HG03520 (cell line): ENCODE results near the gene NBAS.
"Not testable (repeated sequence)": the region's sequence is repeated elsewhere in the genome, so short reads cannot be mapped to it uniquely, and the experiment has no call there.

Source experiments
- ATAC-seq: cut with Tn5 transposase; IDR thresholded peaks from one replicate; pipeline ENCODE4 v1.9.1; 2021; ENCODE audit warnings: mild to moderate bottlenecking, moderate library complexity; ENCODE audit not compliant: unreplicated experiment

The NBAS gene

DNA sequence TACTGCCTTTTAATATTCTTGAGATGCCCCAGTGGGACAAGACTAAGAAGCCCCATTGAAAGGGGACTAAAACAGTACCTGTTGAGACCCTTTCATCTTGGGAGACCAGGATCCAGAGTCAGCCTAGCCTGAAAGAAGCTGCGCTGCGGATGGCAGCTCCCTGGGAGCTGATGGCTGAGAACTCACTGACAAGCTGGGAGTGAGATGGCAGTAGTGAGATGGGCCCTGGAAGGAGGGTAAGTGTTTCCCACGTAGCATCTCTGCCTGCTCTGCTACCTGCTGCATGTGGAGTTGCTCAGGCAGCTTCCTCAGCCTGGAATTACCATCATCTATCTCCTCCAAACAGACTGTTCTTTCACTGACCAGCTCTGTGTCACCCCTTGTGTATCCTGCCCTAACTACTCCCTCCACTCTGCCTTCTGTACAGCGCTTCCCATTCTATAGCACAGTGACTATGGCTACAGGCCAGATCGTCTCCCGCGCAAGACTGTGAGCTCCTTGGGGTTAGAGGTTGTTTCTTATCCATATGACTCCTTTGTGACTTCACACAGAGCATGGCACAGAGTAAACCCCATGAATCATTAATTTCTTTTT is 330.4 kb downstream of the NBAS start:
- no peak for ATAC-seq

DNA sequence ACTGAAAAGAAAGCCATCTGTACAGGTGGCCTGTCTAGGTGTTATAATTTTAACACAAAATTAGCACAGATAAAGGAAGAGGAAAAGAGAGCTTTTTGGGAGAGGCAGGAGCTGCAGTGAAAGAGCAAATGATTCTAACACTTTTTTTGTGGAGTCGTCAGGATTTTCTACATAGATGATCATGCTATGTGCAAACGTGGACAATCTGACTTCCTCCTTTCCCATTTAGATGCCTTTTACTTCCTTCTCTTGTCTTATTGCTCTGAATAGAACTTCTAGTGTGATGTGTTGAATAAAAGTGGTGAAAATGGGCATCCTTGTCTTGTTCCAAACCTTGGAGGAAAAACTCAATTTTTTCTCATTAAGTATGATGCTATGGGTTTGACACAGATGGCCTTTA is 334.5 kb downstream of the NBAS start:
- no peak for ATAC-seq

DNA sequence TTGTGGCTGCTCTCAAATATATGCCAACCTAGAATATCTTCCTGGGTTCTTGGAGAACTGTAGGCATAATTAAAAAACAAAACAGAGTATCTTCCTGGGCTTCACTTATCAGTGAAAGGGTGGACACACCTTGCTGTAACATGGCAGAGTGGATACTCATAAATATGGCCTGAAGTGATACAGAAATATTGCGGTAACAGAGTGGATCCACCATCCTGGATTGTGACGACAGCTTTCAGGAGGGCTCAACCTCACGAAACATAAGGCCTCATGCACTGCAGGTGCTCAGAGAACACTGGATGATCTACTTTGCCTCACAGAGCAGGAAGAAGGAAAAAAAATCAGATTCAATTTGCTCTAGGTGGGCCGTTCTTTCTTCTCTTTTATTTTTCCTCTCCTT is 336.0 kb downstream of the NBAS start:
- ATAC-seq = no peak

DNA sequence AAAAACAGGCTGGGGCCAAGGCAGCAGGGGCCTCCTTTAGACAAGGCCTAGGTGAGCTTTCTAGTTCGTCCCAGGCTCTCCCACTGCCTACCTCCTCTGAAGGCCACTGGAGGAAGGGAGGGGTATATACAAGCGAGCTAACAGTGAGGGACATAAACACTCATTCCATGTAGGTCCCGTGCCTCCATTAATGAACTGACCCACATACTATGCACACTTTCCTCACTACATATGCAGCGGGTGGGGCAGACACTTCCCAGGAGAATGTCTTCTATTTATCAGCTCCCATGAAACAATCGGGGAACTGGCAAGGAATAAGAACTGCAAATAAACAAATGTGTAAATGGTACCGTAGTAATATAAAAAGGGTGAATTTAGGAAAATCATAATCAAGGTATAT is 336.5 kb downstream of the NBAS start:
- ATAC-seq = no peak

DNA sequence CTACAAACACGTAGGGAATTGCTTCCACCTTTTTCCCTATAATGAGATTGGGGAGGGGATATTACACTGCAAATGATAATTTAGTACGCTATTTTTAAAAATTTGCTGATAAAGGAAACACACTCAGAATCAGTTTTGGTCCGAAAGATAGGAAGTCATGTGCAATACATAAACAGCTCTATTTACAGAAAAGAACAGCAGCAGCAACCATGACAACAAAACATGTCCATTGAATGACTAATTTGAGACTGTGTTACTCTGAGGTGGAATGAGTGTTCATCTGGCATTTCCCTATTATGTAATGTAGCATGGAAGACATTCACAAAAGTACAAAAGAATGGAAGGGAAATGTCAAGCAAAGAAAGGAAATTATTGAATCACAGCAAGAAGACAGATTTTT is 337.2 kb downstream of the NBAS start:
- ATAC-seq = peak; percentile 58

DNA sequence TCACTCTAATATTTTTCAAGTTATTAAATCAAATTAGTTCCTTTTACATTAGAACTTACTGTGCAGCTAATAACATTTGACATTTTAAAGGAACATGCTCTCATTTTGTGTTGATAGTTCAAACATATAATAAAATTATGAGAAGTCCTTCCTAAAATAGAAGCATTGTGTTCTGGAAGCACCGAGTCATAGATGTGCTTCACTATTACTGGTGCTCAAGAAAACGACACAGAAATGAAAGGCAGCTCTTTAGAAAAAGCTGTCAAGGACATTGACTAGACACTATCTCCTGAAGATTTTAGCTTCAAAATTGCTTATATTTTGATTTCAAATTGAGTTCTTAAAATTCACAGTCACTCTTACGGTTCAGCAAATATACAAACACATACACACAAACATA is 338.3 kb downstream of the NBAS start:
- no peak for ATAC-seq

DNA sequence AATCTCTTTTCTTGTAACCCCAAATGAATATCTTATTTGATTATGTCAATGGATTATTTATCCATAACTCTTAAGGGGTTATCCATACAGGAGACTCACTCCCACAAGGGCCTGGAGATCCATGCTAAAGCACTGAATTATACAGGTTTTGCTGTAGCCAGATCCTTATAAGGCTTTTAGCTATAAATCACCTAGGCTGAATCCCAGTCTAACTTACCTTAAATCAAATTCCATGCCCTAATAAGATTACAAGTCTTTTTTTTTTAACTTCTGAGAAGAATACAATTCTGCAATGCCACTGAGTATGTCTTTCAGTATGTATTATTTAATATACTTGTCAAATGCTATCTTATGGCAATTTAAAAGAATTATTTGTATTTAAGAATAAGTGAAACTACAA is 340.5 kb downstream of the NBAS start:
- ATAC-seq = no peak

DNA sequence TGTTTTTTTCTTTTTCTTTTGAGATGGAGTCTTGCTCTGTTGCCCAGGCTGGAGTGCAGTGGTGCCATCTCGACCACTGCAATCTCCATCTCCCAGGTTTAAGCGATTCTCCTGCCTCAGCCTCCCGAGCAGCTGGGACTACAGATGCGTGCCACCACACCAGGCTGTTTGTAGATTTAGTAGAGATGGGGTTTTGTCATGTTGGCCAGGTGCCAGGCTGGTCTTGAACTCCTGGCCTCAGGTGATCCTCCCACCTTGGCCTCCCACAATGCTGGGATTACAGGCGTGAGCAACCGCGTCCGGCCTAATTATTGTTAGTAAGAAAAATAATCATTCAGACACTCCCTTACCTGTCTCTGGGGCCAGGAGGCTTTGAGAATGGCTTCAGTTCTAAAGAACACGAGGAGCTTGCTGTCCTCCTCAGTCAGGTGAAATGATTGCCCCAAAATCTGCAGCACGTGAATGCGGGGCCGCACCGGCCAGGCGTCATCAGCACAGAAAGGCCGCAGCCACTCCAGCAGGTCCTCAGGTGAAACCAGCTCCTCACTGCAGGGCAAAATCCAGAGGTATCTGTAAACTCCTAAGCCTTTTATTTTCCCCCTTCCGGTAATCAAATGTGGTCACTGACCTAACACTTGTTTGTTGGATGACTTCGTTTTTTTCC is 342.6 kb downstream of the NBAS start:
- ATAC-seq = no peak

DNA sequence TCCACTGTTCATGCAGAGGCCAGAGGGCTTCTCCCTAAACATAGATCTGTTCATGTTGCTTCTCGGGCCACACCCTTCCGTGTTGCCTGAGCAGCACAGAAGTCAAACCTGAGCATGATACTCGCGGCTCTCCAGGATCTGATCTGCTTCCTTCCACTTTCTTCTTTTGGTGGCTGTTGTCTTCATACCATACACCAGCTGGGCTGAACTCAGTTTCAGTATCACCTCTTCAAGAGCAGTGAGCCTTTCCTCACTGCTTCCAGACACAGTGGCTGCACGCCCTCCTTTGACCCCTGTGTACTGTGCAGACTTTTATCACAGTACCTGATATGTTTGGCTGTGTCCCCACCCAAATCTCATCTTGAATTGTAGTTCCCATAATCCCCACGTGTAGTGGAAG is 348.9 kb downstream of the NBAS start:
- ATAC-seq = no peak

DNA sequence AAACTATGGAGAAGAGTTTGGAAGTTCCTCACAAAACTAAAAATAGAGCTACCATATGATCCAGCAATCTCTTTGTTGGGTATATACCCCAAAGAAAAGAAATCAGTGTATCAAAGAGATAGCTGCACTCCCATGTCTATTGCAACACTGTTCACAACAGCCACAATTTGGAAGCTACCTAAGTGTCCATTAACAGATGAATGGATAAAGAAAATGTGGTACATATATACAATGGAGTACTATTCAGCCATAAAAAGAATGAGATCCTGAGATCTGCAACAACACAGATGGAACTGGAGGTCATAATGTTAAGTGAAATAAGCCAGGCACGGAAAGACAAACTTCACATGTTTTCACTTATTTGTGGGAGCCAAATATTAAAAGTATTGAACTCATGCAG is 350.6 kb downstream of the NBAS start:
- not testable (repeated sequence) for ATAC-seq

DNA sequence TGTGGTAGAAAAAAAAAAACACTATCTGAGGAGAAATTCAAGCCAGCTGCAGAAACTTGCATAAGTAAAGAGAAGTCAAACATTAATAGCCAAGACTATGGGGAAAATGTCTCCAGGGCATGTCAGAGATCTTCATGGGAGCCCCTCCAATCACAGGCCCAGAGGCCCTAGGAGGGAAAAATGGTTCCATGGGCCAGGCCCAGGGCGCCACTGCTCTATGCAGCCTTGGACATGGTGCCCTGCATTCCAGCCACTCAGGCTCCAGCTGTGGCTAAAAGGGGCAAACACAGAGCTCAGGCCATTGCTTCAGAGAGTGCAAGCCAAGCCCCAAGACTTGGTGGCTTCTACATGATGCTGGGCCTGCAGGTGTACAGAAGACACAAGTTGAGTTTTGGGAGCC is 354.7 kb downstream of the NBAS start:
- ATAC-seq = no peak

DNA sequence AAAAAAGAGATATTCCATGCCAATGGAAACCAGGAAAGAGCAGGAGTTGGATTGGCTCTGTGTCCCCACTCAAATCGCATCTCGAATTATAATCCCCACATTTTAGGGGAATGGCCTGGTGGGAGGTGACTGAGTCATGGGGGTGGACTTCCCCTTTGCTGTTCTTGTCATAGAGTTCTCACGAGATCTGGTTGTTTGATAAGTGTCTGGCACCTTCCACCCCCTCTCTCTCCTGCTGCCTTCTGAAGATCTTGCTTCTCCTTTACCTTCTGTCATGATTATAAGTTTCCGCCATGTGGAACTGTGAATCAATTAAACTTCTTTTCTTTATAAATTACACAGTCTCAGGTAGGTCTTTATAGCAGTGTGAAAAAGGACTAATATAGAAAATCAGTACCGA is 355.6 kb downstream of the NBAS start:
- no peak for ATAC-seq

DNA sequence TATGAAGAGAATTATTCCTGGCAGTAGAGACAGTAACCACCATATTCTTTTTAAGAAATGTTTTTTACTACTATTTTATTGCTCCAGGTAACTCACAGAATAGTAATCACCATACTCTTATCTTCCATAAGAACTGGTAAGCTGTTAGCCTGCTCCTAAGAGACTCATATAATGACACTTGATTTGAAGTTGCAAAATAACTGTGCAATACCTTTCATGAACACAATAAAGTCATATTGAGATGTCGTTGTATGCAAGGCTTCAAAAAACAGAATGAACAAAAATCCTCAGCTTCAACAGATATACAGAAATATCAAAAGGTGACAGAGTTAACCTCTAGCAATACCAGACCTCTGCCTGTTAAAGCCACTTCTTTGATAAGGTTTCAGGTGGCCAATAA is 360.1 kb downstream of the NBAS start:
- no peak for ATAC-seq

DNA sequence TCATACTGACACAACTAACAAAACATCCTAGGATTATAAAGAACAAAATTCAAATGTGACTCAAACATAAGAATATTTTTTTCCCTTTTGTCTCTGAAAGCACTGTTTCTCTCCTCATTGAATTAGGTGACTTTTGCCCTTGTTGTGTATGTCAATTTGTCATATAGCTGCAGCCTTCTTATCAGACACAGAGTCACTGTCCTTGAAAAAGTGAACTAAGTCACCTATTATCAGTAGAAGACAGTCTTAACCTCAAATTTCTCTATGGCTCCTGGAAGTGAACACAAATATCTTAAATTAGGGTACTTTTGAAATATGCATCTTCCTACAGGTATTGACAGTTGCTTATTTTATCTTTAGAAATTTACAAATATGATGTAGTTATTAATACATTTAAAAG is 360.6 kb downstream of the NBAS start:
- no peak for ATAC-seq

DNA sequence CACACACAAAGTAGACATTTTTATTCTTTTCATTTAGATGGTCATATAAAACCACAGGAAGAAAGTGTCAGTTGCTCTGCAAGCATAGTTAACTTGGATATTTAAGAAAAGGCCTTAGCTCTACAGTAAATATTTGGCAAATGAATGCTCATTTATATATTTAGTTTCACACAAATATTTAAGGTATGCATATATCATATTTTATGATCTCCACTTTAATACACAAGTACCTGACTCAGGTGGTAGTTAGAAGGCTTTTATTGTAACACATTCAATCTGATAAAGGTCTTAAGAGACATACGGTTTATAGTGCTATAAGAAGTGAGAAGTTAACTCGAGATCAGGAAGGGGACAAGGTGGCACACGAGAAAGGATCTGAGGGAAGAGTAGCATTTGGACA is 363.1 kb downstream of the NBAS start:
- ATAC-seq = no peak

DNA sequence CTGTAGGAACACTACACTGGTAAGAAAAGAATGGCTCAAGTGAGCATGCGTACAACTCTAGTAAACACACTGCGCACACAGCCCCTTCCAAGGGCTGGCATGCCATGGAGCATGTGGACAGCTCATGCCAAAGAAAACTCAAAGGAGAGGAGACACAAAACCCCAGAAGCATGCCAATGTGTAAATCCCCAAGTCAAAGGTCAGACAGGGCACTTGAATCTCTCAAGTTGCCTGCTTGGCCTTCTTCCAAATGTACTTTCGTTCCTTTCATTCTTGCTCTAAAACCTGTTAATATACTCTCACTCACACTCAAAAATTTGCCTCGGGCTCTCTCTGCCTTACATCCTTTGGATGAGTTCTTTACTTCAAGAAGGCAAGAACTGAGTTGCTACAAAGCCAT is 365.3 kb downstream of the NBAS start:
- ATAC-seq = no peak

DNA sequence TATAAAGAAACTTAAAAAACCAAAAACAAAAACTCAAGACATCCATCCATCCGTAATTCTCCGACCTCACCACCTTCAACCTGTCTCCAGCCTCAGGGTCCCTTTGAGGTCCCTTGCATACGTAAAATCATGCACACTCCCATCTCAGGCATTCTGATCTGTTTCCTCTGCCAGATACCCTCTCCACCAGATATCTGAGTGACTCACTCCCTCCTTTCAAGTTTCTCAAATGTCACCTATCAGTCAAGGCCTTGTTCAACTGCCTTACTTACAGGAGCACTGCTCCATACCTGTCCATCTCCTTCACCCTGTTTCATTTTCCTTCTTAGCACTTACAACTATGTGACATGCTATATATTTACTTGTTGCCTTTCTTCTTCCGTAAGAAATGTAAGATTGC is 369.3 kb downstream of the NBAS start:
- ATAC-seq = no peak

DNA sequence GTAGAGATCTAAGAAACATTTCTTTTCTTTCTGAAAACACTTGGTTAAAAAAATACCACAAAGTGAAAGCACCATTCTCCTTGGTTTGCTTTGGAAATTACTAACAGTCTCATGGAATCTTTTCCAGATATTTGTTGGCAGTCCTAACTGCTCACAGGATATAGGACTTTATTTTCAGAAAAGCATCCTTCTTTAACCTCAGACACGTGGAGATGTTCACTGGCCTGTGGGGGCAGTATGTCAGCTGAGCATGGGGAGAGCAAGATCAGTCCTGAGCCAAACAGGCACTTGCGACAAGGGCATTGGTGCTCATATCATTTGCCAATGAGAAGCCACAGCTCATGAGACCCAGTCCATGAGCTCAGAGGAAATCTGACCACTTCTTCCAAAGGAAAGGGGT is 371.9 kb downstream of the NBAS start:
- no peak for ATAC-seq

DNA sequence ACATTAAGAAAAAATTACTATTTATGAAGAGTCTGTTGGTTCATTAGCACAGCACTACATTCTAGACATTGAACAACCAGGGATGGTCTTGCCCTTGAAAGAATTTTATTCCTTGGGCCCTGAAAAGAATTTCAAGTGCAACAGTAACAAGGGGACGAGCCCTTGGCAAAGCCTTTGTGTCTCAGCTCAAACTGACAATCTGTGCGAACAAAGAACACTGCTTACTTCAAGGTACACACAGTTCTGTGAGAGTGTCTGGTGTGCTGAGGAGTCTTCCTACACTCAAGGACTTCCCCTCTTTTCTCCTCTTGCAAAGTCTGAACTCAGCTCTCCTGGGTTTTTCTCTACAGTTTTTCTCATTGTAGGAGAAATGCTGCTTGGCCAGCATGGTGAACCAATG is 373.4 kb downstream of the NBAS start:
- no peak for ATAC-seq

DNA sequence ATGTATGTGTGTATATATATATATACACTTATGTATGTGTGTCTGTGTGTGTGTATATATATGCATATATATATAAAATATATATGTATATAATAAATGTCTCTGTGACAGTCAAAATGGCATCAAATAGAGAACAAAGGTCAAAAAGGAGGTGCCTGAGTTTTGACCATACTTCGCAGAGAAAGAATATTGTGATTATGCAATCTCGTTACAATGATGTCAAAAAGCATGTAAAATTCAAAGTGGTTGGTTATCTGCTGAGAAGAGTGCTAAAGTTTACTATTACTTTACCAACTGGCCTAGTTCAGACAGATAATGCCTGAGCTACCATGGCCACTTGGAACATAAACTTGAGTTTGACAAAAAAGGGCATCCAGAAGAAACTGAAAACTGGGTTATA is 375.0 kb downstream of the NBAS start:
- no peak for ATAC-seq

DNA sequence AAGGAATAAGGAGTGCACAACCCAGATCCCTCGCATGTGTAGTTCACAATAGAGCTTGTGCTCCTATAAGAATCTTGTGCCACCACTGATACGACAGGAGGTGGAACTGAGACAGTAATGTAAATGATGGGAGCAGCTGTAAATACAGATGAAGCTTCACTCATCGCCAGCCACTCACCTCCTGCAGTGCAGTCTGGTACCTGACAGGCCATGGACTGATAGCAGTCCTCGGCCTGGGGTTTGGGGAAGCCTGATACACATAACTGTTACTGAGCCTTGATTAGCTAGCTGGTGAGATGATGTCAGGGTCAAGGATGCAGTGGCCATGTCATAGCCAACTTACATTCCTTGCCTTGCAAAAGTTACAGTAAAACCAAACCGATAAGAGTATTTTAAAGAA is 376.6 kb downstream of the NBAS start:
- ATAC-seq = no peak

DNA sequence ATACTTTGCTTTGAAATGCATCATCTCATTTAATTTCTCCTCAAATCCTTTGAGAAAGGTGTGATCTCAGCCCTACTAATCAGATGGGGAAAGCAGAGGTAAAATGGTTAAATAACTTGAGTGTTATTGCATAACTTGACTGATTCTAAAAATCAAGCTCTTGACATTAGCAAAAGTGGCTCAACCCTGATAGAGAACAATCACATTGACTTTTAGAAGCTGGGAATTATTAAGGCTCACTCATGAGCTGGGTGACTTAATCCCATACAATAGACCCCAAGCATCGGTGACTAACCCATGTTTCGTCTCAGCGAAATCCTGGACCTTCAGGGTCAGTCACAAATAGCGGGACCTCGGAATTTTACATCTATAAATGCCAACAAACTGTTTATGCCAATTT is 378.9 kb downstream of the NBAS start:
- ATAC-seq = no peak

DNA sequence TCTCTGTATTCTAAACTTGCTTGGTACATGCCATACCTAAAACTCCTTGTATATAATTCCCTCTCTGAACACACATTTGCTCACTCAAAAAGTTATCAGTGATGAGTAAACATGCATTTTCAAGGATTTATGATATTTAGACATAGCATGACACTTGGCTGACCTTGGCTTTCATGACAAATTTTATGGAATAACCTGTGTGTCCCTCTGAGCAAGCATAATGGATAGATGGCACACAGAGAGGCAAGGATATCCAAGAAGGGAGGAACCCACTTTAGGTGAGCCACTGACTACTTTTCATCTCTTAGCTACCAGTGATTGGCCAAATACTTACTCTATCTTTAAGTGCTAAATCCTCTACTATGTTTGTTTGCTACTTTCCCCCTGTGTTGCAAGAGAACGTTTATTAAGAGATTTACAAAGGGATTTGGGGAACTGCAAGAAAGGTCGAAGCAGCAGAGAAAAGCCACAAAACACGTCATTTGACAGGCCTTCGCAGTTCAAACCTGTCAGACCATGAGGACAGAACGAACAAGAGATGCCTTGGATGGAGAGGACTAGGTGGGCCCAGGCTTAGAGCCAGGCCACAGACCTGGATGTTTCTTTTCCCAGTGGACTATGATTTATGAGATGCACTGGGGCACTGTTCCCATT is 379.9 kb downstream of the NBAS start:
- no peak for ATAC-seq
